Activated CD4-positive, alpha-beta memory T cell treated with anti-CD3 and anti-CD28 coated beads, Interleukin-2, amount 10 ng/mL, durations not matched to agents 7 days and 5 days (primary cell): ENCODE measurements around the gene AZU1. TPM values are rescaled to one million over a fixed set of nuclear protein-coding genes. Genes with fewer than 3 reads are reported as not detected.
A peak's percentile ranks its signal among the peaks of the same experiment; 100 is the strongest.
"Not testable (repeated sequence)": the region's sequence is repeated elsewhere in the genome, so short reads cannot be mapped to it uniquely, and the experiment has no call there.

Experiments
- CTCF ChIA-PET: fragments of 350-600 bp; sonication (Branson Sonifier 250); formaldehyde crosslinking; loops from one replicate; lab custom pipeline; 2021; ENCODE audit warnings: antibody characterized with exemption, inconsistent platforms; lab: Charles Lee
- POLR2A ChIA-PET: fragments of 350-600 bp; sonication (Branson Sonifier 250); formaldehyde crosslinking; loops from one replicate; lab custom pipeline; 2021; ENCODE audit warnings: antibody characterized with exemption; lab: Charles Lee
- DNase-seq: peaks from one replicate; pipeline ENCODE4 v3.0.0-alpha.2; 2020
- H3K27ac Mint-ChIP-seq: one replicate; pipeline ENCODE4 v1.8.0; 2021; ENCODE audit warnings: mild to moderate bottlenecking, mixed read lengths
- H3K27me3 Mint-ChIP-seq: one replicate; pipeline ENCODE4 v1.8.0; 2021; ENCODE audit warnings: mixed read lengths
- H3K36me3 Mint-ChIP-seq: one replicate; pipeline ENCODE4 v1.8.0; 2021; ENCODE audit warnings: low read depth, mixed read lengths
- H3K4me1 Mint-ChIP-seq: one replicate; pipeline ENCODE4 v1.8.0; 2021; ENCODE audit warnings: mixed read lengths
- H3K4me3 Mint-ChIP-seq: one replicate; pipeline ENCODE4 v1.8.0; 2021; ENCODE audit warnings: mild to moderate bottlenecking, mixed read lengths
- H3K9me3 Mint-ChIP-seq: one replicate; pipeline ENCODE4 v1.8.0; 2021; ENCODE audit warnings: mixed read lengths
- total RNA-seq, 2 experiments: library from RNA; stranded (reverse); gene quantifications; one replicate each; pipeline ENCODE4 v1.2.3, GENCODE V29; 2021

AZU1 gene
- total RNA-seq, 2 experiments from 2014 or later = not detected

DNA sequence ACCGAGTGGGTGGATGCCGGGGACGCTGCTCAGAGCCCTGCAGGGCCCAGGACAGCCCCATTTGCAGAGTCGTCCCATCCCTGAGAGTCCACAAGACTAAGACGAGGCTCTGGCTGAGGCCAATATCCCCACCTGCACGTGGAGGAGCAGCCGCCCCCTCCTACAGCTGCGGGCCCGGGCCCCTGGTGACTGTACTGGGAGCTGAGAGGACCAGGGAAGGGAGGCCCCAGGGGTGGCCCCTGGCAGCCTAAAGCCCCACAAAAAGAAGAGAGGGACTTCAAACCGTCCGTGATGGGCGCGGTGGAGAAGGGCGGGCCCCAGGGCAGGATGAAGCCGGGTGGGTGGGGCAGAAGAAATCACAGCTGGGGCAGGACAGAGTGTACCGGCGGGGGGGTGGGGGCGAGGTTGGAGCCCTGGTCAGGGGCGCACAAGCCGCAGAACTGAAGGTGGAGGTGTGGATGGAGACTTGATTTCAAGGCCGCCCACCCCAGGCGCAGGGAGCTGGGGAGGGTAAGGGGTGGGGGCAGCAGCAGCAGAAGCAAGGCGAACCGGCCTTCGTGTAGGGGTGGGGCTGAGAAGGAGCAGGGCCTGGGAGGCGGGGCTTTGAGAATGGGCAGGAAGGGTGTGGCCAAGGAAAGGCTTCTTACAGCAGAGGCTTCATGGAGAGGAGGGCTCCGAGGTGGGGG, 44.8 kb downstream of the AZU1 start:
- CTCF ChIA-PET = interaction anchor here (0.6 to 1.1 kb wide), 3 partner anchors 8 to 126 kb away, joined by 3 to 8 read pairs (median 3); partner anchors contain the start of gene WDR18
- POLR2A ChIA-PET = interaction anchor here (0.8 to 2.6 kb wide), 8 partner anchors 21 to 403 kb away, joined by 3 to 16 read pairs (median 3); partner anchors contain the start of genes CIRBP, FAM174C, MED16 and PTBP1
- peak overlapping the region; percentile 89 for H3K27ac Mint-ChIP-seq

DNA sequence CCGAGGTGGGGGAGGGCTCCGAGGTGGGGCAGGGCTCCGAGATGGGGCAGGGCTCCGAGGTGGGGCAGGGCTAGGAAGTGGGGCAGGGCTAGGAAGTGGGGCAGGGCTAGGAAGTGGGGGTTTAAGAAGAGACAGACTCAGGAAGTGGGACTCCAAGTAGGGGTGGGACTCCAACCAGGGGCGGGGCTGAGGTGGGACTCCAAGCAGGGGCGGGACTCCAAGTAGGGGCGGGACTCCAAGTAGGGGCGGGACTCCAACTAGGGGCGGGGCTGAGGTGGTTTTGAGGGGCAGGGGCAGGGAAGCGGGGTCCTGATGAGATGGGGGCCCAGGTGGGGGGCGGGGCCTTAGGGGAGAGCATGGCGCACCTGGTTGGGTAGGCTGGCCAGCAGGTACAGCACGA, 45.4 kb downstream of the AZU1 start:
- peak; percentile 86 for DNase-seq
- Mint-ChIP-seq H3K36me3 (peaks cover 16% of the 10 kb centered on the region), H3K27ac (peak overlapping the region; percentile 65), H3K27me3 (no peaks in the 10 kb centered on the region), H3K4me3 (peak overlapping the region; percentile 30), H3K9me3 (no peaks in the 10 kb centered on the region), H3K4me1 (peaks cover 11% of the 10 kb centered on the region)
- POLR2A ChIA-PET = interaction anchor here (0.8 to 2.6 kb wide), 6 partner anchors 9 to 396 kb away, joined by 3 to 16 read pairs (median 4); partner anchors contain the start of genes CIRBP, MED16, PTBP1 and RNU6-9
- CTCF ChIA-PET = interaction anchor here (0.7 to 1.1 kb wide), 2 partner anchors 9 to 111 kb away, joined by 3 to 8 read pairs; partner anchors contain the start of gene WDR18

More for the DNA sequence above, 44.8 kb downstream of the AZU1 start:
- DNase-seq = peak; percentile 91
- H3K9me3 Mint-ChIP-seq = no peaks in the 10 kb centered on the region
- peaks cover 21% of the 10 kb centered on the region for H3K36me3 Mint-ChIP-seq
- H3K4me3 Mint-ChIP-seq = peak overlapping the region; percentile 71
- no peaks in the 10 kb centered on the region for H3K27me3 Mint-ChIP-seq
- H3K4me1 Mint-ChIP-seq = peaks cover 11% of the 10 kb centered on the region

DNA sequence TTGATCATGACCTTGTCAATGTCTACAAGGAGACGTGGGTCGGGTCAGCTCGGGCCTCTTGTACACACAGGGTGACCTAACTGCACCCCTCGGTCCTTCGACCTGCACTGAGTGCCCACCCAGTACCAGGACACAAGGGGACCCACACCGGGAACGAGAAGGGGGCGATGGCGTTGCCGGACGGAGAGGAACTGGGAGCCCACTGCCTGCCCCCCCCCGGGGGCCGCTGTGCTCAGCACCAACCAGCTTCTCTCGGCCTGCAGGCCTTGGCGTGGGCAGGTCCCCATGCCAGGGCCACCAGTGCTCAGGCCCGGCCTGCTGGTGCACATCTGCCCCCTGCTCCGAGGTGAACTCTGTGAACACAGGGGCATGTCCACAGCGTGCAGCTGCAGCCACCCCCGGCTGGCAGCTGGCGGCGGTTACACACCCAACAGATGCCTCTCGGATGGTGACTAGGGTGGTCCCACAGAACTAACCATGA, 46.0 kb downstream of the AZU1 start:
- Mint-ChIP-seq H3K27ac (no peak overlapping the region), H3K9me3 (no peaks in the 10 kb centered on the region), H3K4me1 (peaks cover 11% of the 10 kb centered on the region), H3K27me3 (no peaks in the 10 kb centered on the region), H3K36me3 (peaks cover 15% of the 10 kb centered on the region), H3K4me3 (no peak overlapping the region)
- no peak for DNase-seq
- CTCF ChIA-PET = interaction anchor here (1.0 kb wide), 1 partner anchor 34 kb away, joined by 3 read pairs; no protein-coding TSS in a partner anchor
- POLR2A ChIA-PET = interaction anchor here (1.0 to 2.6 kb wide), 2 partner anchors 9 to 35 kb away, joined by 3 to 16 read pairs; no protein-coding TSS in a partner anchor

DNA sequence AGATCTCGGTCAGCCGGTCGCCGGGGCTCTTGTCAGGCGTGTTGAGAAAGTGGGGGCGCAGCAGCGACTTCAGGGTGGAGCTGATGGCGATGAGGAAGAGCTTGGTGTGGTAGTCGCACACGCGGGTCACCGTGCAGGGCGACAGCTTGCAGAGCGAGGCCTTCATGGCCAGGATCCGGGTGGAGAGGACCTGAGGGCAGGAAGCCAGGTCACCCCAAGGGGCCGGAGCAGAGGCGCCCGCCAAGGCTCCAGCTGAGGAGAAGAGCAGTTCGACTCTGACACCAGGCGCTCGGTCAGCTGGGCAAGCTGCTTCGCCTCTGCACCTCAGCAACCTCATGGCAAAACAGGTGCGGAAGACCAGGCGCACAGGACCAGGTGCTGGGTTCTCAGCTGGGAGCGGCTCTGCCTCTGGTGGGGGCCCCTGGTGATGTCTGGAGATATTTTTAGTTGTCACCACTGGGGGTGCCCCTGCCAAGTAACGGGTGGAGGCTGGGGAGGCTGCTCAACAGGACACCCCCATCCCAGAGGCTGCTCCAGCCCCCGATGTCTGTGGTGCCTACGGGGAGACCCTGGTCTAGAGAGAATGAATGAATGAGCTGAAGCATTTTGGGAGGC, 47.7 kb downstream of the AZU1 start:
- Mint-ChIP-seq H3K9me3 (no peaks in the 10 kb centered on the region), H3K4me1 (peaks cover 11% of the 10 kb centered on the region), H3K27ac (no peak overlapping the region), H3K27me3 (no peaks in the 10 kb centered on the region), H3K4me3 (no peak overlapping the region), H3K36me3 (peaks cover 9% of the 10 kb centered on the region)
- DNase-seq = no peak
- ChIA-PET CTCF (interaction anchor here (1.1 kb wide), 1 partner anchor 12 kb away, joined by 4 read pairs; no protein-coding TSS in a partner anchor), POLR2A (interaction anchor here (1.3 kb wide), 2 partner anchors 10 to 33 kb away, joined by 3 to 4 read pairs; no protein-coding TSS in a partner anchor)

DNA sequence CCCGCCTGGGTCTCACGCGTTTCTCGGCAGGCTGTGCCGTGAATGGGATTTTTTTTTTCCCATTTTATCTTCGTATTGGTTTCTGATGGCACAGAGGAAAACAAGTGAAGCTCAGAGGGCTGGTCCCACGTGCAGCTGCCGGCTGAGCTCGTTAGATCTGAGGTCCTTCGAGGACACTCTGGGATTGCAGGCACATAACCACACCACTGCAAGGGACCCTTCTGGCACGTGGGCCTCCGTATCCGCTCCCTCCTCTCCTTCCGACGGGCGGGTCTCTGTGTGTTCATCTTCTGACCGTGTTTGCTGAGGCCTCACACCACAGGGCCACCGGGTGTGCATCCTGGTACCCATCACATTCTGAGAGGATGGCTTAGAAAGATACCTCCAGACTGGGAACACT, 48.5 kb downstream of the AZU1 start:
- CTCF ChIA-PET = interaction anchor here (1.1 kb wide), 1 partner anchor 12 kb away, joined by 4 read pairs; no protein-coding TSS in a partner anchor
- Mint-ChIP-seq H3K4me1 (peaks cover 11% of the 10 kb centered on the region), H3K36me3 (peaks cover 10% of the 10 kb centered on the region), H3K27ac (no peak overlapping the region), H3K4me3 (no peak overlapping the region), H3K9me3 (no peaks in the 10 kb centered on the region), H3K27me3 (no peaks in the 10 kb centered on the region)
- POLR2A ChIA-PET = interaction anchor here (1.3 kb wide), 2 partner anchors 11 to 33 kb away, joined by 3 to 4 read pairs; no protein-coding TSS in a partner anchor
- no peak for DNase-seq

DNA sequence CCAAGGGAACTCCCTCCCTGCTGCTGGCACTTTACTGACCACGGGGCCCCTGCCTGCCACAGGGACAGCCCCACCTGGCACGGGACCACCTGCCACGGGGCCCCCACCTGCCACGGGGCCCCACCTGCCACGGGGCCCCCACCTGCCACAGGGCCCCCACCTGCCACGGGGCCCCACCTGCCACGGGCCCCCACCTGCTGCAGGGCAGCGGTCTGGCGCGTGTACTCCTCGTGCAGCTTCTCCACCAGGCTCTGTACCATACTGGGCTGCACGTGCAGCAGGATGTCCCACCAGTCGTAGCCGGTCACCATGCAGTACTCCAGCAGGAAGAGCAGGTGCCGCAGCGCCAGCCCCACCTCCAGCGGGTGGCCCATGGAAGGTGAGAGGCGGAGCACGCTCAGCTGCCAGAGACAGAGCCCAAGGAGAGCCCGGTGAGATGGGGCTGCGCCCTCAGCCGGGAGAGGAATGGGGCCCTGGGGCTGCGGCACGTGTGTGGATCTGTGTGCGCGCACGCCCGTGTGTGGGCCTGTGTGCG, 49.2 kb downstream of the AZU1 start:
- Mint-ChIP-seq H3K27me3 (no peaks in the 10 kb centered on the region), H3K4me1 (peaks cover 9% of the 10 kb centered on the region), H3K27ac (no peak overlapping the region), H3K9me3 (no peaks in the 10 kb centered on the region), H3K36me3 (peaks cover 16% of the 10 kb centered on the region), H3K4me3 (no peak overlapping the region)
- DNase-seq = no peak
- CTCF ChIA-PET = no interaction called here
- POLR2A ChIA-PET = interaction anchor here (1.0 kb wide), 1 partner anchor 30 kb away, joined by 3 read pairs; no protein-coding TSS in a partner anchor

DNA sequence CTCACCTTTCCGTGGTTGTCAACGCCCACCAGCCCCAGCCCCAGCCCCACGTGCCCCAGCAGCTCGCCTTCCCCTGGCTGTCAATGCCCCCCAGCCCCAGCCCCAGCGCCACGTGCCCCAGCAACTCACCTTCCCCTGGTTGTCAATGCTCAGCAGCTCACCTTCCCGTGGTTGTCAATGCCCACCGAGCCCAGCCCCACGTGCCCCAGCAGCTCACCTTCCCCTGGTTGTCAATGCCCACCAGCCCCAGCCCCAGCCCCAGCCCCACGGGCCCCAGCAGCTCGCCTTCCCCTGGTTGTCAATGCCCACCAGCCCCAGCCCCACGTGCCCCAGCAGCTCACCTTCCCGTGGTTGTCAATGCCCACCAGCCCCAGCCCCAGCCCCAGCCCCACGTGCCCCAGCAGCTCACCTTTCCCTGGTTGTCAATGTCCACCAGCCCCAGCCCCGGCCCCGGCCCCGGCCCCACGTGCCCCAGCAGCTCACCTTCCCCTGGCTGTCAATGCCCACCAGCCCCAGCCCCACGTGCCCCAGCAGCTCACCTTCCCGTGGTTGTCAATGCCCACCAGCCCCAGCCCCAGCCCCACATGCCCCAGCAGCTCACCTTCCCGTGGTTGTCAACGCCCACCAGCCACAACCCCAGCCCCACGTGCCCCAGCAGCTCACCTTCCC, 50.5 kb downstream of the AZU1 start:
- H3K36me3 Mint-ChIP-seq = peaks cover 19% of the 10 kb centered on the region
- H3K4me1 Mint-ChIP-seq, H3K4me3 Mint-ChIP-seq, H3K9me3 Mint-ChIP-seq, CTCF ChIA-PET, DNase-seq, H3K27me3 Mint-ChIP-seq, H3K27ac Mint-ChIP-seq: not testable (repeated sequence)
- POLR2A ChIA-PET = interaction anchor here (1.6 kb wide), 1 partner anchor 15 kb away, joined by 3 read pairs; the partner anchor contains the start of genes MED16 and RNU6-9

DNA sequence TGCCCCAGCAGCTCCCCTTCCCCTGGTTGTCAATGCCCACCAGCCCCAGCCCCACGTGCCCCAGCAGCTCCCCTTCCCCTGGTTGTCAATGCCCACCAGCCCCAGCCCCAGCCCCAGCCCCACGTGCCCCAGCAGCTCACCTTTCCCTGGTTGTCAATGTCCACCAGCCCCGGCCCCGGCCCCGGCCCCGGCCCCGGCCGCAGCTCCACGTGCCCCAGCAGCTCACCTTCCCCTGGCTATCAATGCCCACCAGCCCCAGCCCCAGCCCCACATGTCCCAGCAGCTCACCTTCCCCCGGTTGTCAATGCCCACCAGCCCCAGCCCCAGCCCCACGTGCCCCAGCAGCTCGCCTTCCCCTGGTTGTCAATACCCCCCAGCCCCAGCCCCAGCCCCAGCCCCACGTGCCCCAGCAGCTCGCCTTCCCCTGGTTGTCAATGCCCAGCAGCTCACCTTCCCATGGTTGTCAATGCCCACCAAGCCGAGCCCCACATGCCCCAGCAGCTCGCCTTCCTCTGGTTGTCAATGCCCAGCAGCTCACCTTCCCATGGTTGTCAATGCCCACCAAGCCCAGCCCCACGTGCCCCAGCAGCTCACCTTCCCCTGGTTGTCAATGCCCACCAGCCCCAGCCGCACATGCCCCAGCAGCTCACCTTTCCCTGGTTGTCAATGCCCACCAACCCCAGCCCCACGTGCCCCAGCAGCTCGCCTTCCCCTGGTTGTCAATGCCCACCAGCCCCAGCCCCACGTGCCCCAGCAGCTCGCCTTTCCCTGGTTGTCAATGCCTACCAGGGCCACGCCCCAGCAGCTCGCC, 51.3 kb downstream of the AZU1 start:
- peaks cover 22% of the 10 kb centered on the region for H3K36me3 Mint-ChIP-seq
- H3K27ac Mint-ChIP-seq, H3K4me1 Mint-ChIP-seq, H3K27me3 Mint-ChIP-seq, CTCF ChIA-PET, H3K4me3 Mint-ChIP-seq, DNase-seq, H3K9me3 Mint-ChIP-seq: not testable (repeated sequence)
- POLR2A ChIA-PET = interaction anchor here (1.4 to 1.6 kb wide), 2 partner anchors 14 to 31 kb away, joined by 3 read pairs; partner anchors contain the start of genes MED16 and RNU6-9

DNA sequence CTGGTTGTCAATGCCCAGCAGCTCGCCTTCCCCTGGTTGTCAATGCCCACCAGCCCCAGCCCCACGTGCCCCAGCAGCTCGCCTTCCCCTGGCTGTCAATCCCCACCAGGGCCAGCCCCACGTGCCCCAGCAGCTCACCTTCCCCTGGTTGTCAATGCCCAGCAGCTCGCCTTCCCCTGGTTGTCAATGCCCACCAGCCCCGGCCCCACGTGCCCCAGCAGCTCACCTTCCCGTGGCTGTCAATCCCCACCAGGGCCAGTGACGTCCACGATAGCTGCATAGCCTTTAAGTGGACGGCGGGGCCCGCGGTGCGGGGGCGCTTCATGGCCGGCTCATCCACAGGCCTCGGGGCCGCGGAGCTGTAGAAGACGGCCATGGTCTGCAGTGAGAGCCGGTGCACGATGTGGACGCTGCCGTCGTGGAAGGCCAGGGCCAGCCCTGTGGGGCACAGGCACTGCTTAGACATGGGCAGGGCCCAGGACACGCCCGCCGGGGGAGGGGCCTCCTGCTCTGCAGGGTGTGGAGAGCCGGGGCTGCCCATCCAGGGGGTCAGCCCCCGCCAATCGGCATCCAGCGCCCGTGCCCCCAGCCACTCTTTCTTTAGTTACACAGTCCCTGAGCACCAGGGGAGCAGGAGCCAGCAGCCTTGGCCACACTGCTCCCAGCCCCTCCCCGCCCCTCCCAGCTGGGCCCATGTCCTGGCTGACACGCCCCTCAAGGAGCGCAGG, 52.2 kb downstream of the AZU1 start:
- no peak overlapping the region for H3K4me3 Mint-ChIP-seq
- no peaks in the 10 kb centered on the region for H3K9me3 Mint-ChIP-seq
- ChIA-PET POLR2A (interaction anchor here (1.1 to 3.6 kb wide), 4 partner anchors 13 to 30 kb away, joined by 3 to 14 read pairs (median 4); partner anchors contain the start of genes MED16 and RNU6-9), CTCF (no interaction called here)
- H3K27me3 Mint-ChIP-seq = no peaks in the 10 kb centered on the region
- H3K27ac Mint-ChIP-seq = no peak overlapping the region
- H3K4me1 Mint-ChIP-seq = no peaks in the 10 kb centered on the region
- DNase-seq = no peak
- H3K36me3 Mint-ChIP-seq = peaks cover 22% of the 10 kb centered on the region
